SH-SY5Y (cell line): Measurements from ENCODE around the gene NUAK2.

Source experiments
- GATA2 ChIP-seq: IDR thresholded peaks from 2 replicates; pipeline ENCODE4 v1.6.1; 2011; ENCODE audit warnings: mild to moderate bottlenecking, low read depth, low read length
- GATA3 ChIP-seq: IDR thresholded peaks from 2 replicates; pipeline ENCODE4 v1.6.1; 2011; ENCODE audit warnings: low read depth, mild to moderate bottlenecking, low read length, moderate library complexity

DNA sequence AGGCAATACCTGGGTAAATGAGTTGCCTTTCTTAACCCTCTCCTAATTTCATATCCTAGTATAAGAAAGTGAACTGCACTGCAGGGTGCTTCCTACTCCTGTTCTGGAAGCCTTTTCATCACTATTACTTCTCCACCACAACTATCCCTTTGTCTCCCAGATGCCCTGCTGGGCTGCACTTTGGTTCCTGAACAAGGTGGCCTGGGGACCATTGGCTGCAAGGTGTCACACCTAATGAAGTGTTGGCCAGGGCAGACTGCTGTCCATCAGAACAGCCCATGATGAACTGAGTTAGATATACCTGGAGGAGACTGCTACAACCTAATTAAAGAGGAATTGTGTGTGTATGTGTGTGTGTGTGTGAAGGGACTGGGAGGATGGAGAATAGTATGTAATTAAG, 37.0 kb upstream of the NUAK2 start:
- TF ChIP-seq GATA3 (no peak), GATA2 (no peak)
